IMR-90 (cell line): ENCODE results near the gene LEP. TPM values are rescaled to one million over a fixed set of nuclear protein-coding genes. Genes with fewer than 3 reads are reported as not detected.

Experiments used
- ATAC-seq: fragments of 200-7000 bp; cut with Tn5 transposase; 2 replicates; pipeline ENCODE4 v1.9.1; 2020; ENCODE audit warnings: low read depth, mild to moderate bottlenecking, moderate library complexity
- BruUV-seq: library from RNA; stranded (reverse); fragments of 400-500 nt; replicated peaks from 2 replicates; lab custom pipeline; 2021; lab: Mats Ljungman, UMichigan
- CTCF ChIA-PET: fragments of 300-600 bp; formaldehyde crosslinking; extraction: SDS; loops from one replicate; lab custom pipeline; 2021; ENCODE audit warnings: antibody characterized with exemption; lab: Yijun Ruan, JAX
- POLR2A ChIA-PET: fragments of 300-600 bp; sonication (Branson Sonifier 250); formaldehyde crosslinking; loops from one replicate; lab custom pipeline; 2022; ENCODE audit warnings: antibody characterized with exemption; ENCODE audit not compliant: unreplicated experiment; lab: Charles Lee
- DNase-seq: peaks from one replicate; pipeline ENCODE4 v3.0.0; 2013
- H2AFZ ChIP-seq: replicated peaks from 2 replicates; pipeline ENCODE3; 2013; ENCODE audit warnings: low read length, mild to moderate bottlenecking; ENCODE audit not compliant: poor library complexity
- H2AK5ac ChIP-seq: 2 replicates; pipeline ENCODE4 v1.6.1; 2013; ENCODE audit warnings: low read depth, low read length, inconsistent platforms
- H2AK9ac ChIP-seq: replicated peaks from 2 replicates; pipeline ENCODE3; 2013; ENCODE audit warnings: mild to moderate bottlenecking, low read depth, low read length, moderate library complexity; ENCODE audit not compliant: poor library complexity
- H2BK120ac ChIP-seq: 2 replicates; pipeline ENCODE4 v1.6.1; 2013; ENCODE audit warnings: low read depth, low read length, inconsistent platforms
- H2BK15ac ChIP-seq: 3 replicates; pipeline ENCODE4 v1.6.1; 2013; ENCODE audit warnings: low read depth, low read length, inconsistent platforms
- H2BK20ac ChIP-seq: 2 replicates; pipeline ENCODE4 v1.6.1; 2013; ENCODE audit warnings: low read depth, mild to moderate bottlenecking, inconsistent platforms, low read length, moderate library complexity
- H2BK5ac ChIP-seq: 2 replicates; pipeline ENCODE4 v1.6.1; 2013; ENCODE audit warnings: mild to moderate bottlenecking, low read depth, low read length, inconsistent platforms; ENCODE audit not compliant: poor library complexity, severe bottlenecking
- H3K14ac ChIP-seq: replicated peaks from 2 replicates; pipeline ENCODE4 v1.6.1; 2013; ENCODE audit warnings: low read depth, low read length, inconsistent platforms
- H3K18ac ChIP-seq: 2 replicates; pipeline ENCODE4 v1.6.1; 2013; ENCODE audit warnings: low read depth, low read length, control low read depth
- H3K23ac ChIP-seq: 2 replicates; pipeline ENCODE4 v1.6.1; 2013; ENCODE audit warnings: low read depth, low read length, inconsistent platforms
- H3K27ac ChIP-seq: 2 replicates; pipeline ENCODE4 v1.5.1; 2013; ENCODE audit warnings: mild to moderate bottlenecking, control low read depth, low read length; ENCODE audit not compliant: insufficient read depth
- H3K27me3 ChIP-seq: 2 replicates; pipeline ENCODE4 v1.6.1; 2013; ENCODE audit warnings: low read length; ENCODE audit not compliant: control insufficient read depth, insufficient read depth
- H3K36me3 ChIP-seq: 2 replicates; pipeline ENCODE4 v1.6.1; 2013; ENCODE audit warnings: low read length, mixed read lengths; ENCODE audit not compliant: control insufficient read depth, insufficient read depth
- H3K4ac ChIP-seq: 2 replicates; pipeline ENCODE4 v1.6.1; 2013; ENCODE audit warnings: low read depth, low read length, inconsistent platforms
- H3K4me1 ChIP-seq: 2 replicates; pipeline ENCODE4 v1.6.1; 2013; ENCODE audit warnings: low read length, mixed read lengths; ENCODE audit not compliant: control insufficient read depth, insufficient read depth
- H3K4me2 ChIP-seq: 2 replicates; pipeline ENCODE4 v1.6.1; 2013; ENCODE audit warnings: low read depth, mild to moderate bottlenecking, control low read depth, low read length, moderate library complexity
- H3K4me3 ChIP-seq: 2 replicates; pipeline ENCODE4 v1.5.1; 2013; ENCODE audit warnings: low read depth, mild to moderate bottlenecking, control low read depth, low read length, moderate library complexity; ENCODE audit not compliant: insufficient read depth
- H3K56ac ChIP-seq: 2 replicates; pipeline ENCODE4 v1.6.1; 2013; ENCODE audit warnings: low read length, inconsistent platforms; ENCODE audit not compliant: insufficient read depth; ENCODE audit errors: extremely low read depth
- H3K79me1 ChIP-seq, 2 experiments: 2 replicates each; pipeline ENCODE4 v1.6.1; 2013; ENCODE audit warnings: low read length in 2 of 2, inconsistent platforms in 1 of 2, low read depth in 1 of 2
- H3K9ac ChIP-seq: 2 replicates; pipeline ENCODE4 v1.6.1; 2013; ENCODE audit warnings: low read depth, low read length, control low read depth
- H3K9me1 ChIP-seq: 2 replicates; pipeline ENCODE4 v1.6.1; 2013; ENCODE audit warnings: low read length, inconsistent platforms; ENCODE audit not compliant: insufficient read depth
- H3K9me3 ChIP-seq: 2 replicates; pipeline ENCODE4 v1.6.1; 2013; ENCODE audit warnings: low read length; ENCODE audit not compliant: control insufficient read depth, insufficient read depth
- H4K20me1 ChIP-seq: 2 replicates; pipeline ENCODE4 v1.6.1; 2013; ENCODE audit warnings: low read length, inconsistent platforms; ENCODE audit not compliant: insufficient read depth
- H4K5ac ChIP-seq: 2 replicates; pipeline ENCODE4 v1.6.1; 2013; ENCODE audit warnings: mild to moderate bottlenecking, low read depth, low read length, control low read depth
- H4K8ac ChIP-seq, 2 experiments: 2 replicates each; pipeline ENCODE4 v1.6.1; 2013; ENCODE audit warnings: low read depth in 2 of 2, low read length in 2 of 2, control low read depth in 1 of 2, inconsistent platforms in 1 of 2
- H4K91ac ChIP-seq: 2 replicates; pipeline ENCODE4 v1.6.1; 2013; ENCODE audit warnings: low read depth, low read length, inconsistent platforms; ENCODE audit not compliant: insufficient read depth
- BHLHE40 ChIP-seq: fragments of 150-350 bp; IDR thresholded peaks from 2 replicates; pipeline ENCODE4 v1.6.1; 2016; ENCODE audit warnings: mild to moderate bottlenecking, low read depth, low read length
- CEBPB ChIP-seq: IDR thresholded peaks from 2 replicates; pipeline ENCODE4 v1.6.1; 2012; ENCODE audit warnings: low read depth, low read length, improper control_type of control experiment
- ELK1 ChIP-seq: fragments of 150-350 bp; IDR thresholded peaks from 2 replicates; pipeline ENCODE4 v1.6.1; 2016; ENCODE audit warnings: low read depth, mild to moderate bottlenecking, low read length, moderate library complexity, borderline replicate concordance
- FOS ChIP-seq: fragments of 150-350 bp; IDR thresholded peaks from 2 replicates; pipeline ENCODE4 v1.6.1; 2016; ENCODE audit warnings: low read depth, low read length
- MAZ ChIP-seq: IDR thresholded peaks from 2 replicates; pipeline ENCODE4 v1.6.1; 2012; ENCODE audit warnings: low read depth, mild to moderate bottlenecking, low read length, improper control_type of control experiment, moderate library complexity, borderline replicate concordance
- NFE2L2 ChIP-seq: fragments of 150-350 bp; IDR thresholded peaks from 2 replicates; pipeline ENCODE4 v1.6.1; 2016; ENCODE audit warnings: low read depth, mild to moderate bottlenecking, low read length
- POLR2A ChIP-seq: IDR thresholded peaks from 2 replicates; pipeline ENCODE4 v1.6.1; 2012; ENCODE audit warnings: mild to moderate bottlenecking, low read depth, low read length
- RCOR1 ChIP-seq: IDR thresholded peaks from 2 replicates; pipeline ENCODE4 v1.6.1; 2012; ENCODE audit warnings: mild to moderate bottlenecking, low read length, improper control_type of control experiment; ENCODE audit not compliant: insufficient replicate concordance
- SMC3 ChIP-seq: fragments of 150-350 bp; IDR thresholded peaks from 2 replicates; pipeline ENCODE4 v1.6.1; 2016; ENCODE audit warnings: low read depth, mild to moderate bottlenecking, antibody characterized with exemption, low read length, moderate library complexity
- USF2 ChIP-seq: fragments of 150-350 bp; IDR thresholded peaks from 2 replicates; pipeline ENCODE4 v1.6.1; 2017; ENCODE audit warnings: mild to moderate bottlenecking, antibody characterized with exemption, low read length, low read depth
- WGBS, 2 experiments: methylation state at CpG; one replicate each; pipeline versions ENCODE4 v1.1.5 to v1.1.7; 2013; ENCODE audit warnings: missing lambda C conversion rate in 2 of 2; ENCODE audit not compliant: insufficient read length in 1 of 2; ENCODE audit errors: extremely low coverage in 2 of 2; 5-methylcytosine and 5-hydroxymethylcytosine counted together
- dilution Hi-C: fragments of 300-500 bp; cut with HindIII; formaldehyde crosslinking; loops from one replicate; pipeline ENCODE4 v1.14.3; 2018; ENCODE audit warnings: low sequenced_read_pairs; ENCODE audit not compliant: unreplicated experiment
- in situ Hi-C: fragments of 300-500 bp; cut with MboI; formaldehyde crosslinking; loops from 3 replicates; pipeline ENCODE4 v1.14.3; 2019; ENCODE audit warnings: low sequenced_read_pairs, inconsistent platforms, mixed read lengths
- intact Hi-C: fragments of 100-400 bp; cut with micrococcal nuclease; formaldehyde crosslinking; loops from 2 replicates; pipeline ENCODE4 v1.10.0; 2022
- polyA plus RNA-seq, 3 experiments: library from polyadenylated mRNA; depleted of rRNA; stranded (reverse); fragments of >200 nt; gene quantifications; 2 replicates each; pipeline ENCODE4 v1.2.3, GENCODE V29; 2012; ENCODE audit warnings: low replicate concordance in 1 of 3
- total RNA-seq: library from RNA; depleted of rRNA; stranded (reverse); fragments of >200 nt; gene quantifications from 2 replicates; pipeline ENCODE4 v1.2.3, GENCODE V29; 2012

The LEP gene
- total and polyA plus RNA-seq, 2 of the 4 experiments (the other 2 are of a cell fraction) = not detected

GRCh38 chr7:128268233-128268632 is 27.2 kb downstream of the LEP start:
- ChIA-PET POLR2A (no interaction called here), CTCF (no interaction called here)
- no TSS peak for BruUV-seq
- Histone ChIP-seq H3K9me3 (no peaks in the 10 kb centered on the region), H3K4ac (no peak overlapping the region), H2BK15ac (no peak overlapping the region), H3K9ac (no peak overlapping the region), H3K23ac (no peak overlapping the region), H4K8ac (no peak overlapping the region), H2AK9ac (no peak overlapping the region), H3K14ac (no peak overlapping the region), H2AK5ac (no peak overlapping the region), H3K56ac (no peak overlapping the region), H2BK20ac (no peak overlapping the region), H2BK5ac (no peak overlapping the region), H3K4me2 (no peak overlapping the region), H3K9me1 (peaks cover 3% of the 10 kb centered on the region; the same call in 1 of the 2 replicates), H4K20me1 (no peaks in the 10 kb centered on the region), H3K4me1 (peaks cover 12% of the 10 kb centered on the region), H3K4me3 (no peak overlapping the region), H3K18ac (no peak overlapping the region), H3K27me3 (peaks cover 50% of the 10 kb centered on the region), H4K5ac (no peak overlapping the region), H4K91ac (no peak overlapping the region), H2BK120ac (no peak overlapping the region), H2AFZ (no peak overlapping the region), H3K79me1 (no peaks in the 10 kb centered on the region), H3K36me3 (no peaks in the 10 kb centered on the region), H3K27ac (no peak overlapping the region)
- DNase-seq (no peak), ATAC-seq (no peak)
- WGBS, 2 experiments = 40% methylated on average over 1 of the region's 2 CpGs; no CpG with 5 or more reads in 1 of the 2 experiments
- TF ChIP-seq RCOR1 = no peak
- no peak for TF ChIP-seq SMC3
- no peak for TF ChIP-seq NFE2L2
- no peak for TF ChIP-seq USF2
- TF ChIP-seq FOS = no peak
- no peak for TF ChIP-seq CEBPB
- TF ChIP-seq BHLHE40 = no peak
- TF ChIP-seq MAZ = no peak
- no peak for TF ChIP-seq ELK1
- TF ChIP-seq POLR2A = no peak
- in situ Hi-C loops (no loop called here), dilution Hi-C loops (no loop called here), intact Hi-C loops (no loop called here)
